Measurements from ENCODE around the gene HNRNPL.
A peak's percentile ranks its signal among the peaks of the same experiment; 100 is the strongest.

Gene HNRNPL

GRCh38 chr19:38869836-38870607 lies 20.2 kb upstream of the HNRNPL start:
- H3K18ac ChIP-seq (ENCODE audit: low read length), result peak overlapping the region; percentile 98
- peak overlapping the region; percentile 94 for H2BK5ac ChIP-seq (ENCODE audit: low read length)
- peak overlapping the region; percentile 82 for H2AK5ac ChIP-seq (ENCODE audit: low read depth, low read length)
- no CpG with 5 or more reads among the region's 62 CpGs for WGBS, 2 donors (ENCODE audit: extremely low coverage in 2 of 2, insufficient read length in 2 of 2, insufficient replicate concordance in 1 of 2)
- H3K14ac ChIP-seq (ENCODE audit: low read length), result peak overlapping the region; percentile 63
- DNase-seq (ENCODE audit: low spot score), result peak; percentile 77
- H2AFZ ChIP-seq (ENCODE audit: low read length), result peak overlapping the region; percentile 40
- H3K4me1 ChIP-seq (ENCODE audit: control insufficient read depth in 2 of 2, insufficient read depth in 1 of 2, low read depth in 1 of 2, low read length in 2 of 2), result peaks cover 0 to 12% of the 10 kb centered on the region in 2 donors
- H4K8ac ChIP-seq (ENCODE audit: low read depth, low read length), result no peak overlapping the region
- no peaks in the 10 kb centered on the region for H3K36me3 ChIP-seq (replicated peaks in 1 of 2; ENCODE audit: control insufficient read depth in 2 of 2, insufficient read depth in 2 of 2, low read length in 2 of 2)
- peak overlapping the region in 1 of 2 donors; percentile 79 for H3K4me3 ChIP-seq (ENCODE audit: low read length in 2 of 2)
- H3K9ac ChIP-seq (ENCODE audit: low read depth, low read length, poor library complexity), result peak overlapping the region; percentile 88
- H3K79me1 ChIP-seq (ENCODE audit: low read depth, low read length), result peaks cover 3% of the 10 kb centered on the region
- H3K23ac ChIP-seq (ENCODE audit: low read depth, low read length, poor library complexity), result peak overlapping the region; percentile 16
- H2BK12ac ChIP-seq (ENCODE audit: low read length), result peak overlapping the region; percentile 97
- H2BK120ac ChIP-seq (ENCODE audit: low read depth, low read length), result peak overlapping the region; percentile 35
- H2BK15ac ChIP-seq (ENCODE audit: low read length), result peak overlapping the region; percentile 99
- H3K27me3 ChIP-seq (ENCODE audit: control insufficient read depth in 3 of 3, insufficient read depth in 3 of 3, low read depth in 1 of 3, low read length in 3 of 3), result peaks cover 0 to 12% (median 0%) of the 10 kb centered on the region in 3 experiments
- no peak overlapping the region for H3K4ac ChIP-seq (ENCODE audit: low read length)
- peak overlapping the region; percentile 34 for H4K91ac ChIP-seq (ENCODE audit: low read depth, low read length, poor library complexity)
- peaks cover 0 to 4% of the 10 kb centered on the region in 2 donors for H3K9me3 ChIP-seq (replicated peaks in 1 of 2; ENCODE audit: control insufficient read depth in 2 of 2, insufficient read depth in 1 of 2, low read depth in 1 of 2, low read length in 2 of 2)
- H3K27ac ChIP-seq (replicated peaks; ENCODE audit: low read length), result no peak overlapping the region
- H3K4me2 ChIP-seq (ENCODE audit: insufficient read depth, low read length, poor library complexity, severe bottlenecking), result peak overlapping the region; percentile 83

GRCh38 chr19:38869160-38869835 lies 19.5 kb upstream of the HNRNPL start:
- Histone ChIP-seq H2BK15ac (ENCODE audit: low read length) (peak overlapping the region; percentile 60), H2AFZ (ENCODE audit: low read length) (peak overlapping the region; percentile 37), H3K9me3 (replicated peaks in 1 of 2; ENCODE audit: control insufficient read depth in 2 of 2, insufficient read depth in 1 of 2, low read depth in 1 of 2, low read length in 2 of 2) (peaks cover 0 to 4% of the 10 kb centered on the region in 2 donors), H3K14ac (ENCODE audit: low read length) (no peak overlapping the region), H2AK5ac (ENCODE audit: low read depth, low read length) (peak overlapping the region; percentile 93), H4K91ac (ENCODE audit: low read depth, low read length, poor library complexity) (no peak overlapping the region), H3K23ac (ENCODE audit: low read depth, low read length, poor library complexity) (peak overlapping the region; percentile 29), H3K27ac (replicated peaks; ENCODE audit: low read length) (no peak overlapping the region), H2BK12ac (ENCODE audit: low read length) (peak overlapping the region; percentile 78), H3K4me3 (ENCODE audit: low read length in 2 of 2) (peak overlapping the region in 1 of 2 donors; percentile 79), H2BK120ac (ENCODE audit: low read depth, low read length) (no peak overlapping the region), H3K4ac (ENCODE audit: low read length) (no peak overlapping the region), H3K9ac (ENCODE audit: low read depth, low read length, poor library complexity) (peak overlapping the region; percentile 74), H3K4me2 (ENCODE audit: insufficient read depth, low read length, poor library complexity, severe bottlenecking) (peak overlapping the region; percentile 83), H4K8ac (ENCODE audit: low read depth, low read length) (peak overlapping the region; percentile 65), H3K36me3 (replicated peaks in 1 of 2; ENCODE audit: control insufficient read depth in 2 of 2, insufficient read depth in 2 of 2, low read length in 2 of 2) (no peaks in the 10 kb centered on the region), H3K18ac (ENCODE audit: low read length) (peak overlapping the region; percentile 96), H3K4me1 (ENCODE audit: control insufficient read depth in 2 of 2, insufficient read depth in 1 of 2, low read depth in 1 of 2, low read length in 2 of 2) (peaks cover 0 to 12% of the 10 kb centered on the region in 2 donors), H3K27me3 (ENCODE audit: control insufficient read depth in 3 of 3, insufficient read depth in 3 of 3, low read depth in 1 of 3, low read length in 3 of 3) (peaks cover 0 to 12% (median 0%) of the 10 kb centered on the region in 3 experiments), H3K79me1 (ENCODE audit: low read depth, low read length) (peaks cover 3% of the 10 kb centered on the region), H2BK5ac (ENCODE audit: low read length) (peak overlapping the region; percentile 29)
- no peak for DNase-seq (ENCODE audit: low spot score)
- WGBS, 2 donors (ENCODE audit: extremely low coverage in 2 of 2, insufficient read length in 2 of 2, insufficient replicate concordance in 1 of 2), result no CpG with 5 or more reads among the region's 34 CpGs

GRCh38 chr19:38868551-38868950 lies 18.8 kb upstream of the HNRNPL start:
- no peak overlapping the region for H3K4me3 ChIP-seq (ENCODE audit: low read length in 2 of 2)
- no peak overlapping the region for H2BK12ac ChIP-seq (ENCODE audit: low read length)
- H2BK120ac ChIP-seq (ENCODE audit: low read depth, low read length), result no peak overlapping the region
- peak overlapping the region; percentile 44 for H3K9ac ChIP-seq (ENCODE audit: low read depth, low read length, poor library complexity)
- no peak overlapping the region for H3K4ac ChIP-seq (ENCODE audit: low read length)
- DNase-seq (ENCODE audit: low spot score), result no peak
- peak overlapping the region; percentile 43 for H2BK15ac ChIP-seq (ENCODE audit: low read length)
- no peak overlapping the region for H2BK5ac ChIP-seq (ENCODE audit: low read length)
- H3K79me1 ChIP-seq (ENCODE audit: low read depth, low read length), result peaks cover 3% of the 10 kb centered on the region
- no peak overlapping the region for H2AFZ ChIP-seq (ENCODE audit: low read length)
- H4K8ac ChIP-seq (ENCODE audit: low read depth, low read length), result no peak overlapping the region
- no peaks in the 10 kb centered on the region for H3K36me3 ChIP-seq (replicated peaks in 1 of 2; ENCODE audit: control insufficient read depth in 2 of 2, insufficient read depth in 2 of 2, low read length in 2 of 2)
- H2AK5ac ChIP-seq (ENCODE audit: low read depth, low read length), result peak overlapping the region; percentile 93
- peaks cover 0 to 10% of the 10 kb centered on the region in 2 donors for H3K4me1 ChIP-seq (ENCODE audit: control insufficient read depth in 2 of 2, insufficient read depth in 1 of 2, low read depth in 1 of 2, low read length in 2 of 2)
- peaks cover 0 to 12% (median 0%) of the 10 kb centered on the region in 3 experiments for H3K27me3 ChIP-seq (ENCODE audit: control insufficient read depth in 3 of 3, insufficient read depth in 3 of 3, low read depth in 1 of 3, low read length in 3 of 3)
- no peak overlapping the region for H3K14ac ChIP-seq (ENCODE audit: low read length)
- H3K27ac ChIP-seq (replicated peaks; ENCODE audit: low read length), result no peak overlapping the region
- peaks cover 0 to 4% of the 10 kb centered on the region in 2 donors for H3K9me3 ChIP-seq (replicated peaks in 1 of 2; ENCODE audit: control insufficient read depth in 2 of 2, insufficient read depth in 1 of 2, low read depth in 1 of 2, low read length in 2 of 2)
- H3K18ac ChIP-seq (ENCODE audit: low read length), result no peak overlapping the region
- no peak overlapping the region for H4K91ac ChIP-seq (ENCODE audit: low read depth, low read length, poor library complexity)
- no peak overlapping the region for H3K23ac ChIP-seq (ENCODE audit: low read depth, low read length, poor library complexity)
- WGBS, 2 donors (ENCODE audit: extremely low coverage in 2 of 2, insufficient read length in 2 of 2, insufficient replicate concordance in 1 of 2), result no CpG with 5 or more reads among the region's 6 CpGs
- no peak overlapping the region for H3K4me2 ChIP-seq (ENCODE audit: insufficient read depth, low read length, poor library complexity, severe bottlenecking)

All from neuronal stem cell (in vitro differentiated cells).